ENCODE results near the gene PIK3C2G.
"Not testable (repeated sequence)": the region's sequence is repeated elsewhere in the genome, so short reads cannot be mapped to it uniquely, and the experiment has no call there.

PIK3C2G gene

DNA sequence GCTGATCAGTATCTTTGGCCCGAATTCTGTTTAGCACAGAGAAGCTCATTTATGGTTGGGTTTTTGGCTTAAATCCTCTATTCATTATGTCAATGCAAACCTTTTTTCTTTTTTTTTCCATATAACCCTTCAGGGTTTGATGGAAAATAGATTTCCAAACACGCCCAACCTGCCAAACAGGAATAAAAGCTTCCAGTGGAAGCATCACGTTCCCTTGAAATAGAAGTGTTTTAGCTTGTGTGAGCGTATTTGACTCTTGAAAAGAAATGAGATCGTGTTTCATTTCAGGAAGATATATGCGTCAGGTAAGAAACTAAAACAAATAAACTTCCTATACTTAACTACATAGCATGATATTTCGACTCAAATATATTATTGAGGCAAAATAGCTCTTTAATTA, at the start of gene PIK3C2G:
TSS of gene PIK3C2G (plus strand) at position 246 of the 400 bp plus-strand sequence. CDS start 20,564 bp downstream, outside the sequence.
- Mint-ChIP-seq H3K27ac (no peak within 1 kb of the TSS), H3K4me3 (no peak within 1 kb of the TSS), H3K4me1 (no peaks in the 10 kb centered on the region), H3K9me3 (peaks cover 1% of the 10 kb centered on the region), H3K36me3 (no peaks in the 10 kb centered on the region), H3K27me3 (no peaks in the 10 kb centered on the region)
- CTCF ChIA-PET = interaction anchor here (1.1 to 1.6 kb wide), 3 partner anchors 8 to 11 kb away, joined by 3 to 6 read pairs (median 3); no protein-coding TSS in a partner anchor
- no peak for DNase-seq

GRCh38 chr12:18217966-18218365, 43.4 kb upstream of the PIK3C2G start:
- Mint-ChIP-seq H3K36me3 (no peaks in the 10 kb centered on the region), H3K27me3 (no peaks in the 10 kb centered on the region), H3K4me3 (no peak overlapping the region), H3K9me3 (no peaks in the 10 kb centered on the region), H3K27ac (no peak overlapping the region), H3K4me1 (no peaks in the 10 kb centered on the region)
- DNase-seq = no peak
- CTCF ChIA-PET = no interaction called here

- Mint-ChIP-seq H3K36me3 (no peaks in the 10 kb centered on the region), H3K9me3 (no peaks in the 10 kb centered on the region), H3K4me1 (no peaks in the 10 kb centered on the region), H3K4me3 (no peak overlapping the region), H3K27me3 (no peaks in the 10 kb centered on the region), H3K27ac (no peak overlapping the region)
- CTCF ChIA-PET = no interaction called here
- no peak for DNase-seq
Observed at GRCh38 chr12:18221726-18222125, 39.6 kb upstream of the PIK3C2G start.

DNA sequence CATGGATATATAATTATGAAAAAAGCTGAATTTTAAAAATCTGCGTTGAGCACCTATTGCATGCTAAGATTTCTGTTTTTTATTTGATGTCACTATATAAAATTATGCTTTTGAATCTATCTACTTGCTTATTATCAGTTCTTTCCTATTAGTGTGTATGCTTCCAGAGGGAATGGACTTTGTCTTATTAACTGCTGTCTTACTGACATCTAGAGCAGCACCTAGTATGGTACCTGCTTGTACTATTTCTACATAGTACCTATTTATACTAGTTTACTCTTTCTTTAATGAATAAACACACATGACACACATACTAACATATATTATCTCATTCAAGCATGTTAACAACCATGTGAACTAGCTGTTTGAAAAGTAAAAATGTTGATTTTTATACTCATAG, 38.6 kb upstream of the PIK3C2G start:
- Mint-ChIP-seq H3K4me1 (no peaks in the 10 kb centered on the region), H3K4me3 (no peak overlapping the region), H3K36me3 (no peaks in the 10 kb centered on the region), H3K27ac (no peak overlapping the region), H3K9me3 (no peaks in the 10 kb centered on the region), H3K27me3 (no peaks in the 10 kb centered on the region)
- CTCF ChIA-PET = no interaction called here
- DNase-seq = no peak

DNA sequence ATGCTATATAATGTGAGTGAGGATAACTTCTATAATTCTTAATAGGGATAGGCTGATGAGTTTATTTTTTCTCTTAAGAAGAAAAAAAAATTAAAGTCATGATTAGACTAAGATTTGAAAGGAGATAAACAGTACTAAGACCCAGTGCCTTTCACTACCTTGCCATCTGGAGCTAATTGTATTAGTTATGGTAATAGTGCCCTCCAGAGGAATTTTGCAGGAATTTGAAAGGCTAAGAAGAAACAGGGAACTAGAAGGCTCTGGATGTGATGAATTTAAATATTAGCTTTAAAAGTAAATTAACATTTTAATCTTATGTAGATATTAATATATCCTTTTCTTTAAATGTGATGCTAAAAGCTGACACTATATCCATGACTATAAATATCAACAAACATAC, 36.6 kb upstream of the PIK3C2G start:
- CTCF ChIA-PET = no interaction called here
- Mint-ChIP-seq H3K36me3 (no peaks in the 10 kb centered on the region), H3K9me3 (no peaks in the 10 kb centered on the region), H3K4me3 (no peak overlapping the region), H3K27ac (no peak overlapping the region), H3K4me1 (no peaks in the 10 kb centered on the region), H3K27me3 (no peaks in the 10 kb centered on the region)
- DNase-seq = no peak

DNA sequence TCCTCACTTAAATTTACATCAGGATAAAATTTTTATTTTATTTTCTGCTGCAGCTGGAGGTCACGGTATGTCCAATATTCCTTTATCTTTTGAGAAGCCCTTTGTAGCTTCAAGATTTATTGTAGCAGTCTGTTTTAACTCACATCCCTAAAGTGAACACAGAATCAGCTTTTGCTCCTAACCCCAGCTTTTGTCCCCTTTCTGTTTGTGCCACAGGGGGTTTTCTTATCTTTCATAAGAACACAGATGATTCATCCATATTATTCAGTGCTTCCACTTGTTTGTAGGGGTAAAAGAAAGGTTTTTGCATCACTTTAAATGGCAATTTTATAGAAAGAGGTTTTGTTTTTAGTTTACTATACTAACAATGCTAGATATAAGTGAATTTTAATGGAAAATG, 21.8 kb upstream of the PIK3C2G start:
- no peak overlapping the region for H3K27ac Mint-ChIP-seq
- H3K4me3 Mint-ChIP-seq = no peak overlapping the region
- CTCF ChIA-PET = no interaction called here
- H3K9me3 Mint-ChIP-seq = peaks cover 15% of the 10 kb centered on the region
- H3K27me3 Mint-ChIP-seq = no peaks in the 10 kb centered on the region
- DNase-seq = no peak
- H3K36me3 Mint-ChIP-seq = no peaks in the 10 kb centered on the region
- H3K4me1 Mint-ChIP-seq = no peaks in the 10 kb centered on the region

- CTCF ChIA-PET = no interaction called here
- no peak overlapping the region for H3K4me3 Mint-ChIP-seq
- no peaks in the 10 kb centered on the region for H3K36me3 Mint-ChIP-seq
- no peak overlapping the region for H3K27ac Mint-ChIP-seq
- no peaks in the 10 kb centered on the region for H3K27me3 Mint-ChIP-seq
- DNase-seq = no peak
- H3K4me1 Mint-ChIP-seq = no peaks in the 10 kb centered on the region
- peaks cover 3% of the 10 kb centered on the region for H3K9me3 Mint-ChIP-seq
Observed at GRCh38 chr12:18242380-18243089, 18.8 kb upstream of the PIK3C2G start.

- Mint-ChIP-seq H3K27ac (no peak overlapping the region), H3K36me3 (no peaks in the 10 kb centered on the region), H3K9me3 (no peaks in the 10 kb centered on the region), H3K4me3 (no peak overlapping the region), H3K27me3 (no peaks in the 10 kb centered on the region), H3K4me1 (no peaks in the 10 kb centered on the region)
- CTCF ChIA-PET = no interaction called here
- no peak for DNase-seq
Observed at GRCh38 chr12:18243238-18243637, 18.1 kb upstream of the PIK3C2G start.

GRCh38 chr12:18246066-18246465, 15.3 kb upstream of the PIK3C2G start:
- CTCF ChIA-PET = no interaction called here
- Mint-ChIP-seq H3K36me3 (no peaks in the 10 kb centered on the region), H3K4me1 (no peaks in the 10 kb centered on the region), H3K27ac (no peak overlapping the region), H3K4me3 (no peak overlapping the region), H3K9me3 (no peaks in the 10 kb centered on the region), H3K27me3 (no peaks in the 10 kb centered on the region)
- no peak for DNase-seq

GRCh38 chr12:18250313-18250916, 10.9 kb upstream of the PIK3C2G start:
- Mint-ChIP-seq H3K4me1 (no peaks in the 10 kb centered on the region), H3K27me3 (no peaks in the 10 kb centered on the region), H3K27ac (no peak overlapping the region), H3K9me3 (peaks cover 1% of the 10 kb centered on the region), H3K4me3 (no peak overlapping the region), H3K36me3 (no peaks in the 10 kb centered on the region)
- no peak for DNase-seq
- CTCF ChIA-PET = interaction anchor here (0.7 to 1.5 kb wide), 6 partner anchors 11 to 1035 kb away, joined by 3 to 13 read pairs (median 4); partner anchors contain the start of gene PIK3C2G

- CTCF ChIA-PET = no interaction called here
- H3K4me3 Mint-ChIP-seq = no peak overlapping the region
- H3K27ac Mint-ChIP-seq = no peak overlapping the region
- no peaks in the 10 kb centered on the region for H3K4me1 Mint-ChIP-seq
- H3K36me3 Mint-ChIP-seq = no peaks in the 10 kb centered on the region
- H3K9me3 Mint-ChIP-seq = peaks cover 3% of the 10 kb centered on the region
- DNase-seq = no peak
- no peaks in the 10 kb centered on the region for H3K27me3 Mint-ChIP-seq
Observed at GRCh38 chr12:18254081-18254480, 7.2 kb upstream of the PIK3C2G start.

GRCh38 chr12:18255004-18255403, 6.3 kb upstream of the PIK3C2G start:
- DNase-seq, H3K36me3 Mint-ChIP-seq, H3K9me3 Mint-ChIP-seq, H3K4me1 Mint-ChIP-seq, H3K27me3 Mint-ChIP-seq, CTCF ChIA-PET, H3K27ac Mint-ChIP-seq, H3K4me3 Mint-ChIP-seq: not testable (repeated sequence)

DNA sequence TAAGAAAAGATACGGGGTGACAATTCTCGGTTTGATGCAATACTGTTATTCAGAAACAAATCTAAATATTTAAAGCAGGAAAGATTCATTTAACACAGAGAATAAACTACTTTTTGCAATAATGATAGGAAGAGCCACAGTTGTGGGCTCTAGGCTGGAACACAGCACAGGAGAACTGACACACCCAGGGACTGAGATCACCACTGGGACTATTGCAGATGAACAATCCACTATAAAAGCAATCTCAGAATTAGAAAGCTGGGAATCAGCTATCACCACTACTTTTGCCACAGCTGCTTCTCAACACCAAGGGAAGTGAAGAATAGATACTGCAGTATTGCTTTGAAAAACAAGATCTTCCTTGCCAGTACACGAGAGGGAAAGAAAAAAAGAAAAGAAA, 4.1 kb upstream of the PIK3C2G start:
- CTCF ChIA-PET = no interaction called here
- Mint-ChIP-seq H3K36me3 (no peaks in the 10 kb centered on the region), H3K9me3 (peaks cover 5% of the 10 kb centered on the region), H3K27me3 (no peaks in the 10 kb centered on the region), H3K27ac (no peak overlapping the region), H3K4me1 (no peaks in the 10 kb centered on the region), H3K4me3 (no peak overlapping the region)
- DNase-seq = no peak

DNA sequence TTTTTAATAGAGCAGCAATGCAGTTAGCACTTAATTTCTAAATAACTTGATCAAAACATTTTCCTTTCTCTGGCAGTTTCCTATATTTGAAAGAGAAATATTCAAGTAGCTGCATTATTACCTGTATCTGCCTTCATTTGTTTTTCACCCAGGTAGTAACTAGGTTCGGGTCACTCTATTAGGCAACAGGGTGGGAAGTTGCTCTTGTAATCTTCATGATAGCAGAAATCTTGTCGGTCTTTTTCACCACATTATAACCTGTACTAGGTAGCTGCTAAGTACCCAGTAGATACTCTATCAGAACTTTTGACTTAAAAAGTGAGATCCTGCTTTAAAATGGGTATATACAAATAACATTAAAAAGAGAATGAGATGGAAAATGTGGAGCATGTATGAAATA, 2.4 kb upstream of the PIK3C2G start:
- Mint-ChIP-seq H3K27ac (no peak overlapping the region), H3K4me1 (no peaks in the 10 kb centered on the region), H3K9me3 (peaks cover 5% of the 10 kb centered on the region), H3K4me3 (no peak overlapping the region), H3K36me3 (no peaks in the 10 kb centered on the region), H3K27me3 (no peaks in the 10 kb centered on the region)
- no peak for DNase-seq
- CTCF ChIA-PET = no interaction called here

DNA sequence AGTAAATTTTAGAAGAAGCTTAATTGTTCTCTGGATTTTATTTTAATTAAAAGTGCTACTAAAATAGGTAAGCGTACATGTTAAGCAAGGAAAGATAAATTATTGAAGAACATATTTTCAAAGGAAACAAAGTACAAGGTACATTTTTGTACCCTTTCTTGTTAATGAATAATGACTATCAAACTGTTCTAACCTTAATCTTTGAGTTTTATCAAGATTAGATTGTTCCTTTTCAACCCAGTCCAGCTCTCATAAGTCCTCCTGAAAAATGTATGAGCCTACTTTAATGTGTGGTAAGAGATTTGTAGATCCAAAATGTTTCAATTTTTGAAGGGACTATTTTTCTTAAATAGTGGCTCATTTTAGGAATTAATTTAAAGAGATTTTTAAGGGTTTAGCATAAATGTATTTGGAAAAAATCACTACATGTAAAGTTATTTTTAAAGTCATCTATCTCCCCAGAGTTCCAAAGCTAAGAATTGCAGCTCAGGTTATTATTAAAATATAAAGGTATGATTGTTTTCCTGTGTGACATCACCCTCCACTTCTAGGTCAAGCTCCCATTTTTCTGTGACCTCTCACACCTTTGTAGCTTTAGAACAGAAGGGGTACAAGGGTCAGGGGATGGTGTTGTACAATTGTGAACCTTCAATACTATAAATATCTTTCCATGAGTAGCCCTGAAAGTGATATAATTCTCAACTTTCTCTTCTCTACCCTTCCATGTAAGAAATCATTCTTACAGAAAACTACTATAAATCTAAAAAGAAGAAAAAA, 1.2 kb upstream of the PIK3C2G start:
- no peak for DNase-seq
- CTCF ChIA-PET = no interaction called here
- no peak overlapping the region for H3K27ac Mint-ChIP-seq

More for the DNA sequence above, 1.2 kb upstream of the PIK3C2G start:
- Mint-ChIP-seq H3K9me3 (peaks cover 5% of the 10 kb centered on the region), H3K4me1 (no peaks in the 10 kb centered on the region), H3K27me3 (no peaks in the 10 kb centered on the region), H3K4me3 (no peak overlapping the region), H3K36me3 (no peaks in the 10 kb centered on the region)
